Heart left ventricle (tissue), 13 donors: Measurements from ENCODE around the gene NRIP2.

Source experiments
- CTCF ChIP-seq, 12 donors: fragments of 200-600 bp; sonication (generic) in 4 of 12; IDR thresholded peaks; one replicate each; pipeline versions ENCODE4 v1.5.0 to v1.8.0; 2018 to 2022; ENCODE audit warnings: antibody characterized with exemption in 12 of 12, mild to moderate bottlenecking in 5 of 12
- POLR2A ChIP-seq, 2 donors: fragments of 450-650 bp; IDR thresholded peaks; one replicate each; pipeline ENCODE4 v1.6.1; 2017; ENCODE audit warnings: antibody characterized with exemption in 2 of 2, mild to moderate bottlenecking in 2 of 2, moderate library complexity in 2 of 2
- donor health status: ischemic (EF 13 %, LVEDD 7.1; RV severe dilation, severe dysfunction).
- donor health status: DM: no; HTN: yes; CAD: no.
- donor health status: DM: no; HTN: no; CAD: no.
- donor health status: ischemic (EF 25% LVEDD 6.9; RV normal size, moderate dysfunction).
- donor health status: ischemic (EF 25% LVEDD 5.7; RV mildly dilated, moderate dysfunction).
- donor health status: ischemic (EF 35%, LVEDD 5.7; RV mildly dilated, moderate dysfunction).
- donor health status: nonischemic (EF 11% LVEDD 7.7; RV severe dilation, severe dysfunction).
- donor health status: DM: yes; HTN: yes; CAD: no.
- donor health status: PGD.
- donor health status: ischemic (EF 29% LVEDD 5.4; RV normal size, mild dysfunction).
- donor health status: nonischemic (EF 23%, LVEDD 6.1; RV moderate dilation, normal function).

- TF ChIP-seq CTCF (IDR thresholded peaks at IDR 0.05) (no peak), POLR2A (IDR thresholded peaks at IDR 0.05) (no peak)
Observed at GRCh38 chr12:2800046-2800570, 34.7 kb downstream of the NRIP2 start.
